Activated CD4-positive, CD25-positive, alpha-beta regulatory T cell treated with anti-CD3 and anti-CD28 coated beads, Interleukin-2, amount 50 U/mL, for 16 hours (primary cell): ENCODE data around the gene CORO7.
"Not testable (repeated sequence)": the region's sequence is repeated elsewhere in the genome, so short reads cannot be mapped to it uniquely, and the experiment has no call there.

ENCODE experiments used
- DNase-seq: peaks from one replicate; pipeline ENCODE4 v3.0.0-alpha.2; 2020; ENCODE audit warnings: low read depth, low spot score

Gene CORO7

DNA sequence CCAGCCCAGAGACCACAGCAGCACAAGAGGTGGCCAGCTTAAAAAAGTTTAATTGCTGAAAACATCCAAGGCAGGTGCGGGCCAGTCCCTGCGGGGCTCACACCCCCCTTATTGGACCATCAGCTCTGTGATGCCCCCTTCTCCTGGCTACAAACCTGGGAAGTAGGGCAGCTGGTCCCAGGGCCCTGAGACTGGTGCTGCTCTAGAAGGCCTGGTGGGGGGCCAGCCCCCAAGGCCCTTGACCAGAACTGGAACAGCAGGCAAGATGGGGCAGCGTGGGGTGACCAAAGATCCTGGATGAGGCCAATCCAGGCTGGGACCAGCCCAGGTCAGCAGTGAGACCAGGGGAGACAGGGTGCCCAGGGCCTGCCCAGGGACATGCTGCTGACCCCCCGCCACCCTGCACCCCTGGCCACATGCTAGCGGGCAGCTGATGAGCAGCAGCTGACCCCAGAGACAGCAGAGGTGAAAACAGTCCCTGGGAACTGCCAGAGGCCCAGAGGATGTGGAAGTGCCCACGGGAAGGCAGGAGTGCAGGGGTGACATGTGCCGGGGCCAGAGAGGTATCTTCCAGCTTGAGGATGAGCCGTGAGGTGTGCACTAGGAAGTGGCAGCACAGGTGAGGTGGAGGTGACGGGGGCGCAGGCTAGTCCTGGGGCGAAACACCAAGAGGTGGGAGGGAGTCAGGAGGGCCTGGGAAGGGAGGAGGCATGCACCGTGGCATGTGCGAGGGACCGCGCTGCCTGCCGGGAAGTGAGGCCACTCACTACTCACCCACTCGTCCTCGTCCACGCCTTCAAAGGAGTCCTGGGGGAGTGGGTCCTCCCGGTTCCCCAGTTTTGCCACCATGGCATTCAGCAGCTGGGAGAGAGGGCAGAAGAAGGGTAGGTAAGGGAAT is 61.6 kb downstream of the CORO7 start:
- no peak for DNase-seq

DNA sequence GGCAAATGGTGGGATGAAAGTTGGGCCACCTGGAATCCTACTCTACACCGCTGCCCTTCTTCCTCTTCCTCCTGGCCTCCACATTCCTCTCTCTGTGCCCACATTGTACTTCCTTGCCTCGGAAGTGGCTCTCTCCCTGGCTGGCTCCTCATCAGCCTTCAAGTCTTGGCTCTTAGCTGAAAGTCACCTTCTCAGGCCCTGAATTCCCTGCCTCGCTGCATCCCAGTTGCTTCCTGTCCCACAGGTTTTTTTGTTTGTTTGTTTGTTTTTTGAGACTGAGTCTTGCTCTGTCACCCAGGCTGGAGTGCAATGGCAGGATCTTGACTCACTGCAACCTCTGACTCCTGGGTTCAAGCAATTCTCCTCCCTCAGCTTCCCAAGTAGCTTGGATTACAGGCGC is 62.7 kb downstream of the CORO7 start:
- DNase-seq, result no peak

DNA sequence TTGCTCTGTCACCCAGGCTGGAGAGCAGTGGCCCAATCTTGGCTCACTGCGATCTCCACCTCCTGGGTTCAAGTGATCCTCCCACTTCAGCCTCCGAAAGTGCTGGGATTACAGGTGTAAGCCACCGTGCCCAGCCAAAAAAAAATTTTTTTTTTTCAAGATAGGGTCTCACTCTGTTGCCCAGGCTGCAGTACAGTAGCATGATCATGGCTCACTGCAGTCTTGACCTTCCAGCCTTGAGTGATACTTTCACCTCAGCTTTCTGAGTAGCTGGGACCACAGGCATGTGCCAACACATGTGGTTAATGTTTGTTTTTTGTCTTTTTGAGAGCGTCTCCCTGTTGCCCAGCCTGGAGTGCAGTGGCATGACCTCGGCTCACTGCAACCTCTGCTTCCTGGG is 63.6 kb downstream of the CORO7 start:
- no peak for DNase-seq

DNA sequence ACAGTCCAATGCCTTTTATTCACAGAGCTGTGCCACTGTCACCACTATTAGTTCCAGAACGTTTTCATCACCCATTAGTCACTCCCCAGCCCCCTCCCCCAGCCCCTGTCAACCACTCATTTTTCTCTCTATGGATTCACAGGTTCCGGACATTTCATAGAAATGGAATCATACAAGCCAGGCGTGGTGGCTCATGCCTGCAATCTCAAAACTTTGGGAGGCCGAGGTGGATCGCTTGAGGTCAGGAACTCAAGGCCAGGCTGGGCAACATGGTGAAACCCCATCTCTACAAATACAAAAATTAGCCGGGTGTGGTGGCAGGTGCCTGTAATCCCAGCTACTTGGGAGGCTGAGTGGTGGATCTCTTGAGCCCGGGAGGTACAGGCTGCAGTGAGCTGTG is 64.5 kb downstream of the CORO7 start:
- DNase-seq, result no peak

DNA sequence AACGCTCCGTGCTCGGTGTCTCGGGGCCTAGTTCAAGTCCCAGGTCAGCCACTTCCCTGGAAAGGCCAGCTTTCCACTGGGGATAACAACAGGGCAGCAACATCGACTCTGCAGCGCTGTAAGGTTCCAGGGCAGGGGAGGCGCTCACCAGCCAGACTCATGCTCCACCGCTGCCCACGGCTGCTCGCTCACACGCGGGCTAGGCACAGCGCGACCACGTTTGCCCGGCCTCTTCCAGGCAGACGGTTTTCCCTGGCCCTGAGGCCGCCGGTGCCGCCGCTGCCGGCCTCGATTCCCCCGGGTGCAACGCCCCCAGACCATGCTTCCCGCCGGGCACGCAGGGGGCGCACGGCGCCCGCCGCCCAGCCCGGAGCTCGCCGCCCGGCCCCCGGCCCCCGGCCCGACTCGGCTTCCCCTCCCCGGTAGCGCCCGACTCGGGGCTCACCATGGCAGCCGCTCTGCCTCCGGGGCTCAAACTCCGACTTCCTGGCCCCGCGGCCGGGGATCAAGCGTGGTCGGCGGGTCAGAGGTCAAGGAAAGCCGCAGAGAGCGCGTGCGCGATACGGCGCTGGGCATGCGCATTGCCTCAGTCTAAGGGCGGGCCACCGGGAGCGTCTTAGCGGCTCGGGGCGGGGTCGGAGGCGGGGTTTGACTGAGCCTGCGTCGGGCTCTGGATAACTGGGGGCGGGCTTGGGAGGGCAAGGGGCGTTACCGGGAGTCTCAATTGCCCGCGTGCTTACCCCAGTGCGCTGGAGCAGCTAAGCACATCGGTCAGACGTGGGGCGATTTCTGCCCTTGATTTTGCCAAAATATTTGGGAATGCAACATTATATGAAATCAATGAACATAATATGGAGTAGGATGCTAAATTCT is 65.4 kb downstream of the CORO7 start, which contains the start of gene PAM16:
PAM16 (minus strand) TSS at position 535 of the 873 bp plus-strand sequence; CDS start at position 448, 87 bp downstream.
- peak; percentile 94 for DNase-seq

DNA sequence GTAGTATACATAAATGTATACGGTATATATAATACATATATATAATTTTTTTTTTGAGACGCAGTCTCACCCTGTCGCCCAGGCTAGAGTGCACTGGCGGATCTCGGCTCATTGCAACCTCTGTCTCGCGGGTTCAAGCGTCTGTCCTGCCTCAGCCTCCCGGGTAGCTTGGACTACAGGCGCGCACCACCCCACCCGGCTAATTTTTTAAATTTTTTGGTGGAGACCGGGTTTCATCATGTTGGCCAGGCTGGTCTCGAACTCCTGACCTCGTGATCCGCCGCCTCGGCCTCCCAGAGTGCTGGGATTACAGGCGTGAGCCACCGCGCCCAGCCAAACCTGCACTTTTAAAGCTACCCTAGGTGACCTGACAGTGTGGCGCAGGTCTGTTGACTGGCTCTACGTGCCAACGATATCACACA is 66.0 kb downstream of the CORO7 start:
- DNase-seq, result no peak

DNA sequence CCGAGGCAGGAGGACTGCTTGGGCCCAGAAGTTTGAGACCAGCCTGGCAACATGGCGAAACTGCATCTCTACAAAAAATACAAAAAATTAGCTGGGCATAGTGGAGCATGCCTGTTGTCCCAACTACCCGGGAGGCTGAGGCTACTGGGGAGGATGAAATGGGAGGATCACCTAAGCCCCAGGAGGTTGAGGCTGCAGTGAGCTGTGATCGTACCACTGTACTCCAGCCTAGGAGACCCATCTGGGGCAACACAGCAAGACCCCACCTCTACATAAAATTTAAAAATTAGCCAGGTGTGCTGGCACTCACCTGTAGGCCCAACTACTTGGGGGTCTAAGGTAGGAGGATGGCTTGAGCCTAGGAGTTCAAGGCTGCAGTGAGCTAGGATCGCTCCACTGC is 67.1 kb downstream of the CORO7 start:
- DNase-seq, result no peak

DNA sequence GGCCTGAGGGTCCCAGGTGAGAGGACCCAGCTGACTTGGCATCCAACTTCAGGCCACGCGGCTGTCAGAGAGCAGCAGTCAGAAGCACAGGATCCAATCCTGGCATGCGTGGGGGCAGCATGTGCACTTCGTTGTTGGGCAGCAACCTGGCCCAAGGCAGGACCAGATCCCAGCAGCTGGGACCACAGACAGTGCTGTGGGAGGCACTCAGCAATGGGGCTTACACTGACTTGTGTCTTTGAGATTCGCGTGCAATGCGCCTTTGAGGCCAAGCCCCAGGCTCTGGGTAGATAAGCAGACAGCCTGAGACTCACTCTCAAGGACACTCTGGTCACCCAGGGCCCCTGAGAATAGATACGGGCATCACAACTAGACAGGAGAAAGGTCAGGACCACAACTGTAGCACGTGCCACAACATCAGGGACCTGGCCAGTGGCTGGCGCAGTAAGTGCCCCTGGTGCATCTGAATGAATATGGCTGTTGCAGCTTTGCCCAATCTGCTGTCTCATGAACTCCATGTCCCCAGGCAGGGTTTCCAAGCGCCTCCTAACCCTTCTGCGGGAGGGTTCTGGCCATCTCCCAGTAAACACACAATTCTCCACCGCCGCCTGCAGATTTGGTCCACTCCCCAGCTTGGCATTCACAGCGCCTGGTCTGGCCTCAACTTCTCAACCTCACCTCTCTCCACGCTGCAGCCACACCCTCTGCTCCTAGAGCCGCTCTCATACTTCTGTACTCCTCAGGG is 68.5 kb downstream of the CORO7 start:
- DNase-seq, result no peak

DNA sequence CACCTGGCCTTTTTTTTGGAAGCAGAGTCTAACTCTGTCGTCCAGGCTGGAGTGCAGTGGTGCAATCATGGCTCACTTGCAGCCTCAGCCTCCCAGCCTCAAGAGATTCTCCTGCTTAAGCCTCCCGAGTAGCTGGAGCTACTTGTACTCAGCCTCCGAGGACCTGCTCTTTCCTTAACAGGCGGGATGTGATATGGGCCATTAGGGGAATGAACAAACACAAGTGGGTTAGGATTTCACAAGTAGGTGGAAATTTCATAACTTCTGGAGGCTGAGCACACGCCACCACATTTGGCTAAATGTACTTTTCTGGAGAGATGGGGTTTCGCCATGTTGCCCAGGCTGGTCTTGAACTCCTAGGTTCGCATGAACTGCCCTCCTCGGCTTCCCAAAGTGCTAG is 69.4 kb downstream of the CORO7 start:
- DNase-seq, result no peak

DNA sequence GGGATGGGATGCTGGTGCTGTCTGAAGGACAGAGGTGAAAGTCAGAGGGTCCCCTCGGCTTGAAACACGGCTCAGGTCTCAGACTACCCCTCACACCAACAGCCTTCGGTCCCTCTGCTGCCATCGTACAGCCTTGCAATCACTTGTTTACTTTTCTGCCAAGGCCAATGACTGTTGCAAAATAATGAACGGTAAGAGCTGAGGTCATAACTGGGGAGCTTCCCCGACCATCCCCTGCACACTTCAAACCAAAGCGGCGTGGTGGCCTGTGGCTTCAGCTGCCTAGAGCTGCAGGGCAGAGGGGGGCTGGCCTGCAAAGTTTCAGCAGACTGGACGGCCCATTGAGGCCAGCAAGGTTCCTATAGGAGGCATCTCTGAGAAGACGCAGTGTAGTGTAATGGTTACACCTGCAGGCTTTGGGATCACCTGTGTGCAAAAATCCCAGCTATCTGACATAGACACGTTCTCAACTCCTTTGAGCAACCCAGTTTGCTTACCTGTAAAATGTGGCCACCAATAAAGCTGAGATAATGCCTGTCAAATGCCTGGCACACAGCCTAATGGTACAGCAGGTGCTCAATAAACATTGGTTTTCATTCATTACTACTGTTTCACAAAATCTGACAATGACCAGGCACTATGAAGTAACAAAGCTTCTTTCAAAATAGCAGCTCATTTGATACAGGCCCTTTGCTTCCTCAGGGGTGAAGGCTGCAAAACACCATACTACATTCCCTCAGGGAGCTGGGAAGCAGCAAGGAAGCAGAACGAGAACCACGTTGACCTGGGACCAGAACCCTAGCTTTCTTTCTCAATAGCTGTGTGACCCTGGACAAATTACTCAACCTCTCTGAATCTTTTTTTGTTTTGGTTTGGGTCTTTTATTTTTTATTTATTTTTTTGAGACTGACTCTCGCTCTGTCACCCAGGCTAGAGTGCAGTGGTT is 70.3 kb downstream of the CORO7 start:
- DNase-seq, result no peak

DNA sequence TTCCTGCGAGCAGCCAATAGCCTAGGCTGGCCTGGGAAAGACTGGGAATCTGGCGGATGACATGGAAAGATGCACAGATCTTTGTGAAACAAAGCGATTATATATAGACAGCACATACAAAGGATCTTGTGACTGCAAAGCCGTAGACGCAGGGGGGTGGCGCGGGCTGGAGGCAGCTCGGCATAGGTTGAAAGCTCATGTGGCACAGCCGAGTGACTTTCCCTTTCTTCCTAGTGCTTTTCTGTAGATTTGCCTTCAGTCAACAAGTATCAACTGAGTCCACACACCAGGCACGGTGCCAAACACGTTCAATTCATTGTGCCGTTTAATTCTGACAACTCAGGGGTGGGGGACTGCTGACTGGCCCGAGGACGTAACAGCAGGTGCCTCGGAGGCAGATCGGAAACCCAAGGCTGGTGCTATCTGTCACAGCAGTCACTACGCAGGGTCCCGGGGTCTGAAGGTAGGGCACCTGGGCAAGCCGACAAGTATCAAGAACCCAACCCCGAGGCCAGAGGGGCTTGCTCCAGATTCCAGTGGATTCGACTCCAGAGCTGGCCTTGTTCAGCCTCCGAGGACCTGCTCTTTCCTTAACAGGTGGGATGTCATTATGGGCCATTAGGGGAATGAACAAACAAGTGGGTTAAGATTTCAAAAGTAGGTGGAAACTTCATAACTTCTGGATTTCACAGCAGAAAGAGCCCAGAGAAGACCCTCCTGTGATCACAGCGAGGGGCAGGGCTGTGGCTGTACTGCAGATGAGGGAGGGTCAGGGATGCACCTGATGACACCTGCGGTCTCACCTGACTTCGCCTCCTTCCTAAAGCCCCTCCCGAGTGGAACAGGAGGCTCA is 71.2 kb downstream of the CORO7 start:
- no peak for DNase-seq

DNA sequence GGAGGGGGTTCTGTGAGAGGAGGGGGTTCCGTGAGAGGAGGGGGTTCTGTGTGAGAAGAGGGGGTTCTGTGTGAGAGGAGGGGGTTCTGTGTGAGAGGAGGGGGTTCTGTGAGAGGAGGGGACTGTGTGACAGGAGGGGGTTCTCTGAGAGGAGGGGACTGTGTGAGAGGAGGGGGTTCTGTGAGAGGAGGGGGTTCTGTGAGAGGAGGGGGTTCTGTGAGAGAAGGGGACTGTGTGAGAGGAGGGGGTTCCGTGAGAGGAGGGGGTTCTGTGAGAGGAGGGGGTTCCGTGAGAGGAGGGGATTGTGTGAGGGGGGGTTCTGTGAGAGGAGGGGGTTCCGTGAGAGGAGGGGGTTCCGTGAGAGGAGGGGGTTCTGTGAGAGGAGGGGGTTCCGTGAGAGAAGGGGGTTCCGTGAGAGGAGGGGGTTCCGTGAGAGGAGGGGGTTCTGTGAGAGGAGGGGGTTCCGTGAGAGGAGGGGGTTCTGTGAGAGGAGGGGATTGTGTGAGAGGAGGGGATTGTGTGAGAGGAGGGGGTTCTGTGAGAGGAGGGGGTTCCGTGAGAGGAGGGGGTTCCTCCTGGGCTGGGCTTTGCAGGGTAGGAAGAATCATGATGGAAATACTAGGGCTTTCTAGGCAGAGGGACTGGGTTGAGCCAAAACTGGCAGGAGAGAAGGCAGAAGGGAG is 72.0 kb downstream of the CORO7 start:
- DNase-seq, result not testable (repeated sequence)

DNA sequence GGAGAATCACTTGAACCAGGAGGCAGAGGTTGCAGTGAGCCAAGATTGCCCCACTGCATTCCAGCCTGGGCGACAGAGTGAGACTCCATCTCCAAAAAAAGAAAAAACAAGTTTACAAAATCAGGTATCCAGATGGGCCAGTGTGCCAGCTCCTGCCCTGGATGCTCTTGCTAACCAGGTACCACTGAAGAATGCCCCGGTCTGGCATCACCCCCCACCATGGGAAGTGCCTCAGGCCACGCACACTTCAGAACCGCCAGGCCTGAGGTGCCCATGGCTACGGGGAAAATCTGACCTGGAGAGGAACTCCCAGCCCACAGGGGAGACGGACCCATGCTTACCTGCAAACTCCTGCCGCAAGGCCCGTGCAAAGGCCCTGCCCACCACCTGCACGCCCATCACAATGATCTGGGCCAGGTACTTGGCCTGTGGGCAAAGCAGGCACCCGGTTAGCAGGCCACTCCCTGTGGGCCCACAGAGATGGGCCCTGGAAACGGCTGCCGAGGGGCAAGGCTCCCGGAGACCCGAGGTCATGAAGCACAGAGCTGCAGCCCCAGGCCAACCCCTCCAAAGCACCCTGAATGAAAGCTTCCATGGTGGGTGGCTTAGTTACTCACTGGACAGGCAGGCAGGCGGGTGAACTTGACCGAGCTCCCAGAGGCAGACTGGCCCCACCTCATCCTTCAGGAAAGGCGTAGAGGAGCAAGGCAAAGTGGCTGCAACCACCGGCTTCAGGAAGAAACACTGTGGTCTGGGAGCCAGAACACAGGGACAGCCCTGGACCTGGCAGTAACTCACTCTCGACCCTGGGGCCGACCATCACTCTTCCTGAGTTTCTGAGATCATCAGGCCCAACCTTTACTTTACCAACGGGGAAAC is 73.3 kb downstream of the CORO7 start:
- DNase-seq, result no peak

DNA sequence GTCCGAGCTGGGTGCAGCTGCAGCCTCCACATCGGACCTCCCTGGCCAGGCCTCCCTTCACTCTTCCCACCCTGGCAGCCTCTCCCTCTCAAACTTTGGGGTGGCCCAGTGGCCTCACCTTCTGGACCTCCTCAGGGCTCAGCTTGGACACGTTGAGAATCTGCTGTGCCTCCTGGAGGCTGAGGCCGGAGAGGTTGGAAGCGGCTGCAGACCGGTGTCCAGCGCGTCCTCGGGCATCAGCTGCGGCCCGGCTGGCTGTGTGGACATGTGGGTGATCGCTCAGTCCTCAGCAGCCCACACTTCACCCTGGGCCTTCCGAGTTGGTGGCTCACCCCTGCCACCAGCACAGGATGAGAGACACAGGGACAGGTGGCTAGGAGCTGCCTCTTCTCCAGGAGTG is 75.1 kb downstream of the CORO7 start:
- DNase-seq, result no peak

DNA sequence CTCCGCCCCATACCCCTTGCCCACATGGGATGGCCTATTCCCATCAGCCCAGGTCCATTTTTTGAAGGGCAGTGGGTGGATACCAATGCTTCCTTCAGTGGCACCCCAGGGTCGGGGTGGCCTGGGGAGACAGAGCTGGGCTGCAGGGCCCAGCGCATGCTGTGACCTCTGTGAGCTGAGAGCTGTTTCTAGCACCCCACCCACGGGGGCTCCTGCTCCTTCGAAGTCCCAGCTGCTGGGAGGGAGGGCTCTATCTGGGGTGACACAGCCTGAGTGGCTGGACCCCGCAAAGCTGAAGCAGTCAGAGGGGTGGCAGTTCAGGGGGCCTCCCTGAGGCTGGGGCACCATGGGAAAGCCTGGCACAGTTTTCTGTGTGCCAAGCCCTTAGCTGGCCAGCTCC is 76.0 kb downstream of the CORO7 start:
- DNase-seq, result no peak

DNA sequence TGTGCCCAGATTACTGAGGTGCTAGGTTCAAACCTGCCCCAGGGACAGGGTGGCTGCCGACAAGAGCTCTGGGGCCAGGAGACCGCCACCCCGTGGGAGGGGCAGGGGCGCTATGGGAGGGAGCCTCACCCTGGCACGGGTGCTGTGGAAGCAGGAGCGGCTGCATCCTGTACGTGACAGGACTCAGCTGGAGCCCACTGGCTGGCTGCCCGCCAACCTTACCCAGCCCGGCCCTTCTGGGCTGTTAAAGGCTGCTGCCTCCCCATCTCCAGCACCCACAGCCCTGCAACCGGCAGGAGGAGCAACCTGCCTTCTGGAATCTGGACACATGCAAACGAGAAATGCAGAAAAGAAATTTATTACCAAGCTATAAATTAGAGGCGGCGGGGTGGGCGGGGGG is 76.5 kb downstream of the CORO7 start:
- DNase-seq, result no peak

DNA sequence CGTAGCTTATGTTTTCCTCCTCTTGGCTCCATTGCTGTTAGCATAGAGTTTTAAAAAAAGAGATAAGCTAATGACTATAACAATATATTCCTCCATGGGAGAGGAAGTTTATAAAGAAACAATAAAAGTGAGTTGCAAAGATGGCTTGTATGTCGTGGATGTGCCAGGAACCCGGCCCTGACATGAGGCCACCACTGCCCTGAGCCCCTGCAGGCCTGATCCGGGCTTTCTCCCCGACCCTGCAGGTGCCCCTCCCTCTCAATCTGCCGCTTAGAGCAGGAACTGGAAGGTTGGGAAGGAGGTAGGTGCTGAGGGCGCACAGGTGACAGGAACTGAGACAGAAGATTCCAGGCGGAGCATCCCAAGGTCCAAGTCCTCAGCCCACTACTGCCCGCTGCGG is 76.9 kb downstream of the CORO7 start:
- DNase-seq, result no peak

DNA sequence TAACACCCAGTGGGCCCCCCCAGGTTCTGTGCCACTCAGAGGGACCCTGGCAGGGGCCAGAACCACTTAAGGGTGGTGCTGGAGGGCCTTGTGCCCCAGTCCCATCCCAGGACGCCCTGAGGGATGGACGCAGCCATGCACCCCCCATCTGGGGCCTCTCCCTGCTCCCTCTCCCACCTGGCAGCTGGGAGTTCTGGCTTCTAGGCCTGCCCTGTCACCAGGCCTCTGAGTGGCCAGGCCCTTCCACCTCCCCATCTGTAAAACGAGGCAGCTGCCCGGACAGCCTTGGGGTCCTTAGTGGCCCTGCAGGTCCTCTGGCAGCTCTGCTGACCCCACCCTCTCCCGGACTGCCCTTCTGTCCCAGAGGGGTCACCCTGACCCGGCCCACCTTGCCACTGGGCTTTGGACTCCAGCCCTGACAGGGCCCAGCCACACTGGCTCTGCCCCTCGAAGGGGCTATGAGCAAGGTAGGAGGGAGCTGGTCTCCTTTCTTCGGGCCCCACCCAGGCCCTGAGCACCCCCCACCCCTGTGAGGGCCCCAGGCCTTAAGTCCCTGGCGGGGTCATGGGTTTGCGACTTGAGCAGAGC is 77.6 kb downstream of the CORO7 start:
- no peak for DNase-seq
